Activated naive CD8-positive, alpha-beta T cell treated with anti-CD3 and anti-CD28 coated beads, Interleukin-2, amount 10 ng/mL, durations not matched to agents 7 days and 5 days (primary cell): ENCODE results near the gene SLC15A3. TPM values are rescaled to one million over a fixed set of nuclear protein-coding genes. Genes with fewer than 3 reads are reported as not detected.
A peak's percentile ranks its signal among the peaks of the same experiment; 100 is the strongest.

Experiments
- ATAC-seq: fragments of 150-1000 bp; cut with Tn5 transposase; one replicate; pipeline ENCODE4 v1.10.0; 2021; ENCODE audit warnings: low read depth, moderate library complexity
- POLR2A ChIA-PET: fragments of 350-600 bp; sonication (Branson Sonifier 250); formaldehyde crosslinking; loops from one replicate; lab custom pipeline; 2021; ENCODE audit warnings: antibody characterized with exemption; lab: Charles Lee
- DNase-seq: peaks from one replicate; pipeline ENCODE4 v3.0.0; 2021
- H3K27ac Mint-ChIP-seq: one replicate; pipeline ENCODE4 v1.8.0; 2022; ENCODE audit warnings: mild to moderate bottlenecking, mixed read lengths
- H3K27me3 Mint-ChIP-seq: one replicate; pipeline ENCODE4 v1.8.0; 2022; ENCODE audit warnings: mild to moderate bottlenecking, moderate library complexity, mixed read lengths
- H3K36me3 Mint-ChIP-seq: one replicate; pipeline ENCODE4 v1.8.0; 2021; ENCODE audit warnings: mild to moderate bottlenecking, mixed read lengths
- H3K4me1 Mint-ChIP-seq: one replicate; pipeline ENCODE4 v1.8.0; 2021; ENCODE audit warnings: mixed read lengths
- H3K4me3 Mint-ChIP-seq: one replicate; pipeline ENCODE4 v1.8.0; 2022; ENCODE audit warnings: mild to moderate bottlenecking, moderate library complexity, mixed read lengths
- H3K9me3 Mint-ChIP-seq: one replicate; pipeline ENCODE4 v1.8.0; 2021; ENCODE audit warnings: mixed read lengths
- total RNA-seq, 2 experiments: library from RNA; stranded (reverse); gene quantifications; one replicate each; pipeline ENCODE4 v1.2.3, GENCODE V29; 2021

SLC15A3 gene
- 1 to 10 TPM; 7.2 to 7.4 TPM for total RNA-seq

DNA sequence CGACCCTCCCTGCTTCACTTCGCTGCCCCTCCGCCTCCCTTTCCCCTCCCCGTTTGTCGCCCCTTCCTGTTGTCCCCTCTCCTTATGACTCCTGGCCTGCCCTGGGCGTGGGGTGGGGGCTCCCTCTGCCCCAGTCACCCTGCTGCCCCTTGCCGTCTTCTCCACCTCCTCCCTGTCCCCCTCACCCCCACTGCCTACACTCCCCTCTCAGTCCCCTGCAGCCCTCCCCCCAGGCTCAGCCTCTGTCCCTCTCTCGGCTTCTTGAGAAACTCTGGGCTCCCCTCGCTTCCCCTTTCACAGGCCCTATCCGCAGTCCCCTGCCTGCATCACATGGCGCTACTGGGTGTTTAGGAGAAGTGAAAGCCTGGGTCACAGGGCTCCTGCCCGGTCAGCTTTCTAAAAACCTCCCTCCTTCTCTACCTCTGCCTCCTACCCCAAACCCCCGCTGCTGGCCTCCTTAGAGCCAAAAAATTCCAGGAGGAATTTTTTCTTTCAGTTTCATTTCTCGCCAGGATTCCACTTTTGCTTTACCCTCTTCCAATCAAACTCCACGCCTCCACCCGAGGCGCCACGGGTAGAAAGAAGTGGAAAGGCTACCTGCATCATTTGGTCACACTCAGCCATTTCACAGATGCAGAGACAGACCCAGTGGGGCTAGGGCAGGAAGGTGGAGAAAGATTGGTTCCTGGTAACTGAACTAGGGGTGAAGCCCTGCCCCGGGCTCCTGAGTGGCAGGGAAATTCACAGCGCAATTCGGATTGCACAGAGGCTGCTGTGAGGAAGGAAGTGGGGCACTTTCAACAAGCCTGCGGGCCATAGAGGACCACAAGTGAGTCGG lies at the start of gene SLC15A3:
TSS of gene SLC15A3 (minus strand) at position 273 of the 838 bp plus-strand sequence. CDS start 625 bp downstream, outside the sequence.
- peaks cover 13% of the 10 kb centered on the region for H3K27me3 Mint-ChIP-seq
- no peaks in the 10 kb centered on the region for H3K9me3 Mint-ChIP-seq
- DNase-seq = peak; percentile 55
- H3K27ac Mint-ChIP-seq = peak within 1 kb of the TSS; percentile 87
- H3K36me3 Mint-ChIP-seq = no peaks in the 10 kb centered on the region
- ATAC-seq = peak; percentile 89
- peak within 1 kb of the TSS; percentile 87 for H3K4me3 Mint-ChIP-seq
- POLR2A ChIA-PET = interaction anchor here (1.1 to 3.2 kb wide), 3 partner anchors 20 to 38 kb away, joined by 3 to 9 read pairs (median 3); partner anchors contain the start of genes CD6 and TMEM109
- H3K4me1 Mint-ChIP-seq = peaks cover 25% of the 10 kb centered on the region

- Mint-ChIP-seq H3K4me1 (peaks cover 41% of the 10 kb centered on the region), H3K9me3 (no peaks in the 10 kb centered on the region), H3K27ac (no peak overlapping the region)
Measured at GRCh38 chr11:61000426-61000825, 48.5 kb upstream of the SLC15A3 start.

DNA sequence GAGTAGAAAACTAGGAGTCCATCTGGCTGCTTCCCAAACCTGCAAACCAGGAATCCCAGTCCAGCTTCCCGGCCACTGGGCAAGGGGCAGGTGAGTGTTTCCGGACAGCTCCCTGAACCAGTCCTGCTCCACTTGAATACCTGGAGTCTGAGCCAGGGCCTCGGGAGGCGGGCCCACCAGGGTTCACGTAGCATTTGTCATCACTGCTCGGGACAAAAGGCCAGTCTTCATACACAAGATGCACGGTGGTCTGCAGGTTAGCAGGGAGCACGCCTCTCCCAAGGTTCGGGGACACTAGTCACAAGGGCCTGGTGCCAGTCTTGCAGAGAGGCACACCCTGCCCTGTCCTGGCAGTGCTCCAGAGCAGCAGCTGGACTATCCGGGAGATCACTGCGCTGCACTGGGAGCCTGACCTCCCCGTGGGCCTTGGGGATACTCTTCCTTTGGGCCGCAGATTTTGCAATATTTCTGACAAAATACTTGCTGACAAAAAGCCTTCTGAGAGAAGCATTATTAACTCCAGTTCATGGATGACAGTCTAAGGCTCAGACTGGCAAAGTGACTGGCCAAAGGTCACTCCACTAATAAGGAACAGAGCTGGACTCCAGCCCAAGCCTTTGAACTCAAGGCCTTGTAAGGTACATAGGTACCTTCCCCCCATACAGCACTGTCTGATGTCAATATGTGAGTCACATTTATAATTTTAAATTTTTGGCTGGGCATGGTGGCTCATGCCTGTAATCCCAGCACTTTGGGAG lies 44.6 kb upstream of the SLC15A3 start:
- DNase-seq = no peak
- H3K27ac Mint-ChIP-seq = no peak overlapping the region
- no peak overlapping the region for H3K4me3 Mint-ChIP-seq
- no peaks in the 10 kb centered on the region for H3K9me3 Mint-ChIP-seq
- no peaks in the 10 kb centered on the region for H3K27me3 Mint-ChIP-seq
- peaks cover 36% of the 10 kb centered on the region for H3K36me3 Mint-ChIP-seq
- ATAC-seq = no peak
- POLR2A ChIA-PET = no interaction called here
- H3K4me1 Mint-ChIP-seq = peaks cover 34% of the 10 kb centered on the region

More at GRCh38 chr11:61000426-61000825, 48.5 kb upstream of the SLC15A3 start:
- no peak for ATAC-seq
- Mint-ChIP-seq H3K4me3 (no peak overlapping the region), H3K36me3 (peaks cover 23% of the 10 kb centered on the region), H3K27me3 (no peaks in the 10 kb centered on the region)
- POLR2A ChIA-PET = interaction anchor here (1.2 kb wide), 1 partner anchor 11 kb away, joined by 3 read pairs; no protein-coding TSS in a partner anchor
- no peak for DNase-seq

- H3K9me3 Mint-ChIP-seq = no peaks in the 10 kb centered on the region
- POLR2A ChIA-PET = no interaction called here
- no peak overlapping the region for H3K4me3 Mint-ChIP-seq
- peaks cover 37% of the 10 kb centered on the region for H3K4me1 Mint-ChIP-seq
- DNase-seq (no peak), ATAC-seq (no peak)
- peaks cover 38% of the 10 kb centered on the region for H3K36me3 Mint-ChIP-seq
- no peaks in the 10 kb centered on the region for H3K27me3 Mint-ChIP-seq
- H3K27ac Mint-ChIP-seq = no peak overlapping the region
Measured at GRCh38 chr11:60995798-60996197, 43.8 kb upstream of the SLC15A3 start.

- Mint-ChIP-seq H3K27ac (peak overlapping the region; percentile 79), H3K27me3 (no peaks in the 10 kb centered on the region), H3K36me3 (peaks cover 40% of the 10 kb centered on the region), H3K9me3 (no peaks in the 10 kb centered on the region), H3K4me1 (peaks cover 43% of the 10 kb centered on the region), H3K4me3 (peak overlapping the region; percentile 62)
- ATAC-seq (peak; percentile 62), DNase-seq (no peak)
- POLR2A ChIA-PET = interaction anchor here (0.6 to 1.1 kb wide), 2 partner anchors 10 to 45 kb away, joined by 3 to 4 read pairs; no protein-coding TSS in a partner anchor
Measured at GRCh38 chr11:60994541-60995080, 42.6 kb upstream of the SLC15A3 start.

GRCh38 chr11:60993615-60994014 lies 41.6 kb upstream of the SLC15A3 start:
- ATAC-seq (no peak), DNase-seq (no peak)
- POLR2A ChIA-PET = interaction anchor here (0.6 to 1.5 kb wide), 2 partner anchors 7 to 11 kb away, joined by 5 to 7 read pairs; no protein-coding TSS in a partner anchor
- Mint-ChIP-seq H3K36me3 (peaks cover 44% of the 10 kb centered on the region), H3K27me3 (no peaks in the 10 kb centered on the region), H3K4me3 (peak overlapping the region; percentile 3), H3K4me1 (peaks cover 50% of the 10 kb centered on the region), H3K9me3 (no peaks in the 10 kb centered on the region), H3K27ac (peak overlapping the region; percentile 57)

DNA sequence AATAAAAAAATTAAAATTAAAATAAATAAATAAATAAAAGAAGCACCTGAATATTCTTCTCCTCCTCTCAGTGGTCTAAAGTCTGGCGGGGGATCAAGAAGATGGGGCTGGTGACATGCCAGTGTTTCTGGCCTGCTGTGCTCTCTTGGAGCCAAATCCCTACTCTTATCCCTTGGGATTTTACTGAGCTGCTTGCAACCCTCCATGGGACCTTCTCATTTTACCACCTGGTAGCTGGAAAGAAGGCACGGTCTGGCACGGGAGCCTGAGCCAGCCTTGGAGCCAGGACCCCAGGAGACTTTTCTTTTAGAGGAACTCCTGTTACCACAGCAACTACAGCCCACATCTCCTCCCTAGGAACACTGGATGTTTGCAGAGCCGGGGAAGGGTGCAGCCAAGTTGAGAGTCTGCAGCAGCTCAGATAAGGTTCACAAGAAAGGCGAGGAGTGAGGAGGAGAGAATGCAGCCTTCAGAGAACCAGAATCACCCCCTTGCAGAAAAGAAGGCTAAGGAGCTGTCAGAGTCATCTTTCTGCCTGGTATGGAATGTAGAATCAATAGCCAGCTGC lies 41.0 kb upstream of the SLC15A3 start:
- POLR2A ChIA-PET = interaction anchor here (1.5 kb wide), 1 partner anchor 10 kb away, joined by 5 read pairs; no protein-coding TSS in a partner anchor
- DNase-seq = peak; percentile 17
- H3K4me3 Mint-ChIP-seq = peak overlapping the region; percentile 33
- H3K27ac Mint-ChIP-seq = peak overlapping the region; percentile 74
- no peak for ATAC-seq
- H3K36me3 Mint-ChIP-seq = peaks cover 44% of the 10 kb centered on the region
- H3K9me3 Mint-ChIP-seq = no peaks in the 10 kb centered on the region
- H3K27me3 Mint-ChIP-seq = no peaks in the 10 kb centered on the region
- H3K4me1 Mint-ChIP-seq = peaks cover 53% of the 10 kb centered on the region

DNA sequence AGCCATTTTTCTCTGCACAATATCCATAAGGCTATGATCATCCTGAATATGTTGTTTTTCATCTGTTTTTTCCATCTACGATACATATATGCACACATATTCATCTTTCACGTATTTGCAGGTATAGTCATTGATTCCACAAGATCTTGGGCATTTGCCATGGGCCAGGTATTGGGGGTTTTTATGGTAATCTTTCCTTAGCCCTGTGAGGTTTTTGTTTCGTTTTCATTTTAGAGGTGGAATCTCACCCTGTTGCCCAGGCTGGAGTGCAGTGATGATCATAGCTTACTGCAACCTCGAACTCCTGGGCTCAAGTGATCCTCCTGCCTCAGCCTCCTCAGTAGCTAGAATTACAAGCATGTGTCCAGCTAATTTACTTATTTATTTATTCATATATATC lies 39.5 kb upstream of the SLC15A3 start:
- DNase-seq = no peak
- ATAC-seq = no peak
- Mint-ChIP-seq H3K36me3 (peaks cover 48% of the 10 kb centered on the region), H3K27ac (peak overlapping the region; percentile 64), H3K27me3 (no peaks in the 10 kb centered on the region), H3K4me3 (peak overlapping the region; percentile 64), H3K4me1 (peaks cover 66% of the 10 kb centered on the region), H3K9me3 (no peaks in the 10 kb centered on the region)
- POLR2A ChIA-PET = interaction anchor here (1.2 kb wide), 1 partner anchor 37 kb away, joined by 5 read pairs; no protein-coding TSS in a partner anchor

DNA sequence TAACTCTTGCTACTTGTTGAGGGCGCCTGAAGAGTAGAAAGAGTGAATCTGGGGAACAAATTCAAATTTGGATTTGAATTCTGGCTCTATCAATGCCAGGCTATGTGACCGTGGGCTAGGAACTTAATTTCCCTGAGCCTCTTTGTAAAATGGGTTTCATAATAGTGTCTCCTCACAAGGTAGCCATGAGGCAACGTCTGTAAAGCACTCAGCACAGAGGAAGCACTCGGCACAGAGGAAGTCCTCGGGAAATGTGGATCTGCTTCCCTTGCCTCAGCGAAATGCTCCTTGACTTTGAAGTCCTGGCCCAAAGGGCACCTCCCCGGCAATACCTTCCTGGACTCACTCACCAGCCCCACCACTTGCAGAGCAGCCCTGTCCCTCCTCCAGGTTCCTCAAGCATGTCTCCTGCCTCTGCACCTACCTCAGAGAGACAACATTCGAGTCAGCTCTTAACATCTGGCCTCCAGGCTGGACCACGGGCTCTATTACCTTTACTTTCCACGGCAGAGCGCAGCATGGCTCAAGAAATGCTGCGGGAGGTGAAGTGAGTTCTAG lies 37.2 kb upstream of the SLC15A3 start:
- Mint-ChIP-seq H3K4me3 (peak overlapping the region; percentile 39), H3K9me3 (no peaks in the 10 kb centered on the region), H3K27ac (peak overlapping the region; percentile 72), H3K36me3 (peaks cover 41% of the 10 kb centered on the region), H3K4me1 (peaks cover 72% of the 10 kb centered on the region), H3K27me3 (no peaks in the 10 kb centered on the region)
- POLR2A ChIA-PET = interaction anchor here (1.0 kb wide), 1 partner anchor 32 kb away, joined by 4 read pairs; no protein-coding TSS in a partner anchor
- no peak for DNase-seq
- ATAC-seq = no peak

DNA sequence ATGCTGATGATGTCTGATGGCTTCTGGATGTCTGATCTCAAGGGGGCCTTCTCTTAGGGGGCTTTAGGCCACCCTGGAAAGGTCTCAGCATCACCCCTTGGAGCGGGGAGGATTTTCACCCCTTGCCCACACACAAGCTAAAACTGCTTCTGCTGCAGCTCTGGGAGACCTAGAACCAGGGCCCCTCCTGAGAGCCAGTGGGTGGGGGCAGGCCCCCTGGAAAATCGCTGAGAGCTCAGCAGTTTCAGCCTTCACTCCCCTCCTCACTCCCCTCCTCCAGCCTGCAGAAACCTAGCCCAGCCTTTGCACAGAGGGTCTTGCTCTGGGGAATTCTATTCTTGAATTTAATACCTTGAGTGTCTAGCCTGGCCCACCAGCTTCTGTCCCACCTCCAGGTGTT lies 36.7 kb upstream of the SLC15A3 start:
- ATAC-seq (no peak), DNase-seq (no peak)
- Mint-ChIP-seq H3K27ac (peak overlapping the region; percentile 72), H3K36me3 (peaks cover 42% of the 10 kb centered on the region), H3K27me3 (no peaks in the 10 kb centered on the region), H3K4me1 (peaks cover 74% of the 10 kb centered on the region), H3K4me3 (peak overlapping the region; percentile 7), H3K9me3 (no peaks in the 10 kb centered on the region)
- POLR2A ChIA-PET = interaction anchor here (1.0 to 1.5 kb wide), 2 partner anchors 32 to 95 kb away, joined by 4 to 5 read pairs; no protein-coding TSS in a partner anchor

DNA sequence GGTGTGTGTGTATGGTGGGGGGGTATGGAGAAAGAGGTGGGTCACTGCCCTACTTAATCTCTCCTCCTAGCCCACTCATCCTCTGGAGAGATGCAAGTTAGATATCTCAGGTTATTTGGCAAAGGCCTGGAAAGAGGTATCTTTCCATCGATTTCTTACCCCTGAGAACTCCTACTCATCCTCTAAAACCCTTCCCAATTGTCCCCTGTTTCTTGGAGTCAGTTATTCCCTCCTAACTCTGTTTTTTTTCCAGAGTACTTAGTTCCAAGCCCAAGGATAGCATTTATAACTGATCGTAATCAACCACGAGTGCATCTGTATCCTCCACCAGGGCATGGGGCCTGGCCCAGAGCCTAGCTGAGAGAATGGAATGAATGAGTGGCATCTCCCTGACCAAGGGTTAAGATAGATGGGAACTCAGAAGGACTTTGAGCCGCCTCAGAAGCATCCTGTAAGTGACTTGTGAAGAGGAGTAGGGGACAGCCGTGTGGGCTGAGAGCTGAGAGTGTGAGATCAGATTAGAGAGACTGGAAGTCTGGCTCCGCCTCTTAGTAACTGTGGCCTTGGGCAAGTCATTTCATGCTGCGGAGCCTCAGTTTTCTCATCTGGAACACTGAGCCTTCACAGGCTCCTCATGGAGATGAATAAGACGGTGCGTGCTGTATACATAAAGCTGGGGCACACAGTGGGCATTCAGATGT lies 35.8 kb upstream of the SLC15A3 start:
- DNase-seq = no peak
- peaks cover 41% of the 10 kb centered on the region for H3K36me3 Mint-ChIP-seq
- H3K9me3 Mint-ChIP-seq = no peaks in the 10 kb centered on the region
- no peaks in the 10 kb centered on the region for H3K27me3 Mint-ChIP-seq
- peak overlapping the region; percentile 97 for H3K27ac Mint-ChIP-seq
- ATAC-seq = peak; percentile 40
- POLR2A ChIA-PET = interaction anchor here (1.5 to 2.9 kb wide), 6 partner anchors 26 to 125 kb away, joined by 5 to 14 read pairs (median 10); no protein-coding TSS in a partner anchor
- peak overlapping the region; percentile 83 for H3K4me3 Mint-ChIP-seq
- peaks cover 74% of the 10 kb centered on the region for H3K4me1 Mint-ChIP-seq
